KMS-11 (cell line): Measurements from ENCODE around the gene CARNS1.

Experiments used
- H2AFZ ChIP-seq: fragments of 200-600 bp; sonication (generic); 2 replicates; pipeline ENCODE4 v1.6.1; 2016; ENCODE audit warnings: antibody characterized with exemption, mixed run types, low read depth
- H3K27ac ChIP-seq: fragments of 200-600 bp; sonication (generic); 2 replicates; pipeline ENCODE4 v1.6.1; 2016; ENCODE audit warnings: mild to moderate bottlenecking, mixed run types
- H3K27me3 ChIP-seq: fragments of 200-600 bp; sonication (generic); 2 replicates; pipeline ENCODE4 v1.6.1; 2017; ENCODE audit warnings: mild to moderate bottlenecking, low read depth, mixed run types, moderate library complexity; ENCODE audit not compliant: insufficient read depth
- H3K36me3 ChIP-seq: fragments of 200-600 bp; sonication (generic); 2 replicates; pipeline ENCODE4 v1.6.1; 2017; ENCODE audit warnings: mild to moderate bottlenecking, mixed run types; ENCODE audit not compliant: insufficient read depth
- H3K4me1 ChIP-seq: fragments of 200-600 bp; sonication (generic); 2 replicates; pipeline ENCODE4 v1.6.1; 2016; ENCODE audit warnings: mild to moderate bottlenecking, low read depth, mixed run types; ENCODE audit not compliant: poor library complexity, severe bottlenecking
- H3K4me2 ChIP-seq: fragments of 200-600 bp; sonication (generic); 2 replicates; pipeline ENCODE4 v1.7.0; 2016; ENCODE audit warnings: mild to moderate bottlenecking, mixed run types
- H3K4me3 ChIP-seq: fragments of 200-600 bp; sonication (generic); IDR thresholded peaks from 2 replicates; pipeline ENCODE4 v1.6.1; 2017; ENCODE audit warnings: low read depth, low read length, mixed read lengths; ENCODE audit not compliant: insufficient read depth
- H3K79me2 ChIP-seq: fragments of 200-600 bp; sonication (generic); 2 replicates; pipeline ENCODE4 v1.6.1; 2016; ENCODE audit warnings: low read depth, mixed run types; ENCODE audit not compliant: insufficient read depth
- H3K9ac ChIP-seq: fragments of 200-600 bp; sonication (generic); 2 replicates; pipeline ENCODE4 v1.6.1; 2016; ENCODE audit warnings: mild to moderate bottlenecking, mixed run types
- H4K20me1 ChIP-seq: fragments of 200-600 bp; sonication (generic); 2 replicates; pipeline ENCODE4 v1.6.1; 2016; ENCODE audit warnings: mild to moderate bottlenecking, mixed run types; ENCODE audit not compliant: insufficient read depth
- TF ChIP-seq, protein P1 (sequence below): fragments of 200-600 bp; sonication (generic); conservative IDR thresholded peaks from 2 replicates; pipeline ENCODE4 v1.6.1; 2017; ENCODE audit warnings: low read depth, mild to moderate bottlenecking, antibody characterized with exemption, low read length, moderate library complexity, mixed read lengths

CARNS1 gene

GRCh38 chr11:67406969-67407687 is 8.3 kb upstream of the CARNS1 start:
- no peak overlapping the region for H3K4me3 ChIP-seq
- no peak overlapping the region for H3K4me2 ChIP-seq
- H3K27ac ChIP-seq, result no peak overlapping the region
- no peaks in the 10 kb centered on the region for H3K79me2 ChIP-seq
- H4K20me1 ChIP-seq, result no peaks in the 10 kb centered on the region
- H3K9ac ChIP-seq, result no peak overlapping the region
- H2AFZ ChIP-seq, result no peak overlapping the region
- TF ChIP-seq, protein P1, sequence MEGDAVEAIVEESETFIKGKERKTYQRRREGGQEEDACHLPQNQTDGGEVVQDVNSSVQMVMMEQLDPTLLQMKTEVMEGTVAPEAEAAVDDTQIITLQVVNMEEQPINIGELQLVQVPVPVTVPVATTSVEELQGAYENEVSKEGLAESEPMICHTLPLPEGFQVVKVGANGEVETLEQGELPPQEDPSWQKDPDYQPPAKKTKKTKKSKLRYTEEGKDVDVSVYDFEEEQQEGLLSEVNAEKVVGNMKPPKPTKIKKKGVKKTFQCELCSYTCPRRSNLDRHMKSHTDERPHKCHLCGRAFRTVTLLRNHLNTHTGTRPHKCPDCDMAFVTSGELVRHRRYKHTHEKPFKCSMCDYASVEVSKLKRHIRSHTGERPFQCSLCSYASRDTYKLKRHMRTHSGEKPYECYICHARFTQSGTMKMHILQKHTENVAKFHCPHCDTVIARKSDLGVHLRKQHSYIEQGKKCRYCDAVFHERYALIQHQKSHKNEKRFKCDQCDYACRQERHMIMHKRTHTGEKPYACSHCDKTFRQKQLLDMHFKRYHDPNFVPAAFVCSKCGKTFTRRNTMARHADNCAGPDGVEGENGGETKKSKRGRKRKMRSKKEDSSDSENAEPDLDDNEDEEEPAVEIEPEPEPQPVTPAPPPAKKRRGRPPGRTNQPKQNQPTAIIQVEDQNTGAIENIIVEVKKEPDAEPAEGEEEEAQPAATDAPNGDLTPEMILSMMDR, result no peak
- H3K36me3 ChIP-seq, result no peaks in the 10 kb centered on the region
- peaks cover 5% of the 10 kb centered on the region; the same call in 1 of the 2 replicates for H3K27me3 ChIP-seq
- peaks cover 5% of the 10 kb centered on the region for H3K4me1 ChIP-seq

GRCh38 chr11:67407688-67408163 is 7.8 kb upstream of the CARNS1 start:
- no peak overlapping the region for H3K4me2 ChIP-seq
- no peak overlapping the region for H3K27ac ChIP-seq
- H3K27me3 ChIP-seq, result peaks cover 8% of the 10 kb centered on the region; the same call in 1 of the 2 replicates
- TF ChIP-seq, protein P1, result no peak
- H2AFZ ChIP-seq, result no peak overlapping the region
- H3K4me1 ChIP-seq, result no peaks in the 10 kb centered on the region
- H3K4me3 ChIP-seq, result no peak overlapping the region
- H3K36me3 ChIP-seq, result no peaks in the 10 kb centered on the region
- H4K20me1 ChIP-seq, result no peaks in the 10 kb centered on the region
- H3K9ac ChIP-seq, result no peak overlapping the region
- H3K79me2 ChIP-seq, result no peaks in the 10 kb centered on the region

DNA sequence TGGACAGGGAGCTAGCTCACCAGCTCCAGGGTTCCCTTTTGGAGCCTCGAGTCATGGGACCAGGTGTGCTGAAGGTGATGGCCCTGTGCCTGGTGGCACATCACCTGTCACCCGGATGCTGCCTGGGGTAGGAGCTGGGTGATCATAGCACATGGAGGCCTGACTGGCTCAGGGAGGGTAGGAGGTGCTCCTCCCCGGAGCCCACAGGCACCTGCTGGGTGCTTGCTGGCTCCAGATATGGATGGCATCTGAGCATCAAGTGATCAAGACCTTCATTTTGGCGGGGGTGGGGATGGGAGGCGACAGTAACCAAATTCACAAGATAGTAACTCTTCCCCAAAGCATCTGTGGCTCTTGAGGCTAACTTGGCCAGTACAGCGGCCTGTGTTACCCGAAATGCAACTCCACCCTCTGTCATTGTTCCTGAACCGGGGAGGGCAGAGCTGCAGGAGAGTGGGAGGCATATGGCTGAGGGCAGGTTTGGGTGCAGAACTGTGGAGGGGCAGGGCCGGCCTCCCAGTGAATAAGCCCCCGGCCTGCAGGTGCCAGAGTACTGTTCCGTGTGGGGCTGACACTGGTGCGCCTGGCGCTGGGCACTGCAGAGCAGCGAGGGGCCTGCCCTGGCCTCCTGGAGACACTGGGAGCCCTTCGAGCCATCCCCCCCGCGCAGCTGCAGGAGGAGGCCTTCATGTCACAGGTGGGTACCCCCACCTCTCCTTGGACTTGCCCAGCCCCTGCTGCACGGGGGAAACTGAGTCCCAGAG is 6.9 kb upstream of the CARNS1 start:
- peaks cover 10% of the 10 kb centered on the region; the same call in 1 of the 2 replicates for H3K27me3 ChIP-seq
- H3K4me3 ChIP-seq, result no peak overlapping the region
- H3K4me2 ChIP-seq, result no peak overlapping the region
- no peak overlapping the region for H2AFZ ChIP-seq
- no peaks in the 10 kb centered on the region for H3K36me3 ChIP-seq
- H3K4me1 ChIP-seq, result no peaks in the 10 kb centered on the region
- no peak overlapping the region for H3K9ac ChIP-seq
- H3K79me2 ChIP-seq, result no peaks in the 10 kb centered on the region
- H4K20me1 ChIP-seq, result no peaks in the 10 kb centered on the region
- no peak overlapping the region for H3K27ac ChIP-seq
- TF ChIP-seq, protein P1, result no peak

GRCh38 chr11:67409261-67409666 is 6.2 kb upstream of the CARNS1 start:
- Histone ChIP-seq H3K36me3 (no peaks in the 10 kb centered on the region), H2AFZ (no peak overlapping the region), H3K4me3 (no peak overlapping the region), H3K79me2 (no peaks in the 10 kb centered on the region), H3K4me1 (no peaks in the 10 kb centered on the region), H3K27me3 (peaks cover 12% of the 10 kb centered on the region; the same call in 1 of the 2 replicates), H3K9ac (no peak overlapping the region), H3K27ac (no peak overlapping the region), H4K20me1 (no peaks in the 10 kb centered on the region), H3K4me2 (no peak overlapping the region)
- TF ChIP-seq, protein P1, result no peak
